DND-41 (cell line): ENCODE results near the gene LPAR3.

Experiments
- CTCF ChIP-seq: IDR thresholded peaks from 2 replicates; pipeline ENCODE4 v1.5.1; 2012; ENCODE audit warnings: borderline replicate concordance, low read length, moderate library complexity, mild to moderate bottlenecking; ENCODE audit not compliant: poor library complexity, severe bottlenecking; ENCODE audit errors: extremely low read depth
- EZH2 ChIP-seq: IDR thresholded peaks from 3 replicates; pipeline ENCODE4 v1.6.1; 2012; ENCODE audit warnings: borderline replicate concordance, low read depth, mild to moderate bottlenecking, moderate library complexity, low read length, inconsistent platforms; ENCODE audit not compliant: severe bottlenecking

DNA sequence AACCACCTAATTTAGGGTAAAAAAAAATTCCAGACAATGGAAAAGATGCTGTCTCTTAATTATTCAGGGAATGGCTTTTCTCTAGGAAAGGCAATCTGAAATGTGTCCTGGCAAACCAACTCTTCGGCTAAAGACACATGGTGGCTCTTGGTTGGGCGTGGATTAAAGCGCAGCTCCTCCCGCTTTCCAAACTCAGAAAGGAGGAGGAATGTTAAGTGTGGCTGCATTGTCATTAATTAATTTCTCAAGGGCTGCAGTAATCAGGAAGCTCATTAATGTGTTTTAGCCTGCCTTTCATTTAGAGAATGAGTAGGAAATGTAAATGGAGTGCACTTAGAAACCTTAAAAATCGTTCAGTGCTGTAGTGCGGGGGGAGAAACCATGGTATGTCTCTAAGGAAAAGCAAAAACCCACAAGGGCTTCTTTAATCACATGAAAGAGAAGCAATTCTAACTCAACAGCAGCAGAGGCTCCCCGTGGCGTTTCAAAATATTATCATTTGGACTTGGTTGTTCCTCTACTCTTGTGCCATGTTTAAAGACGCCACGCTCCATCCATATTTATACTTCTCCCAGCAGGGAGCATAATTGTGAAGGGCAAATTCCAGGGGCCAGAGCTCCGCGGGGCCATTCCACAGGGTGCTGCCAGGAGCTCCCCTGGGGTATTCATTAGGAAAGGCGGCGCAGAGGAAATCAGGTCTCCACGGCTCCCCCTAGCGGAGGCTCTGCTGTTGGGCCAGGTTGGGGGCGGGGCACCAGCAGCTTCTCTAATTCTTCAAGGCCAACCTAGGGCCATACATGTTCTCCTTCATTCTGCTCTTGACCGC lies 110.8 kb downstream of the LPAR3 start:
- TF ChIP-seq CTCF (peak; percentile 61), EZH2 (no peak)
